Caki2 (cell line): Measurements from ENCODE around the gene PDSS2. TPM values are rescaled to one million over a fixed set of nuclear protein-coding genes. Genes with fewer than 3 reads are reported as not detected.

Experiments used
- DNase-seq: peaks from one replicate; pipeline ENCODE4 v3.0.0-alpha.2; 2015; ENCODE audit warnings: low read depth
- in situ Hi-C: cut with HindIII; loops from 2 replicates; pipeline ENCODE4 v1.10.0; 2016; ENCODE audit warnings: low sequenced_read_pairs, low pct_unique_long_range_greater_than_20kb, mixed read lengths
- total RNA-seq: library from RNA; depleted of rRNA; stranded (reverse); fragments of >200 nt; shearing (Covaris generic); gene quantifications from 2 replicates; pipeline ENCODE4 v1.2.3, GENCODE V29; 2014; ENCODE audit warnings: low replicate concordance

Gene PDSS2
- total RNA-seq, 1 experiment from 2014 or later, result 21.1 TPM

DNA sequence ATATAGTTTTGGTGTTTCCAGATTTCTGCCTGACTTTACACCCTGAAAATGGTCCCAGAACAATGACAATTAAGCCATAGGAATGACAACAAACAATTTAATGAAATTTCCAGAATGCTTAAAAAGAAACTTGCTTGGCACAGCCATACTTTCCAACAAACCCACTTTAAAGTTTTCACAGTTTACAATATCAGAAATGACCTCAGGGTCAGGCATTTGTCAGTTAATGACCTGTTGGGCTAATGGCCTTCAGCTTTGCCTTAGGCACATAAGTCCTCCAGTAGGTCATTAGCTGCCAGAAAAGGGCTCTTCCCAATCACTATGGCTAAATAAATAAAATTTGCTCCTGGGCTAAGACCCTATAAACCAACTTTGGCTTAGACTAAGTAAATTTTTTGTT is 199.4 kb downstream of the PDSS2 start:
- DNase-seq, result no peak
- in situ Hi-C loops, result no loop called here

- no peak for DNase-seq
- in situ Hi-C loops, result no loop called here
Observed at GRCh38 chr6:107248147-107248546, 211.2 kb downstream of the PDSS2 start.

DNA sequence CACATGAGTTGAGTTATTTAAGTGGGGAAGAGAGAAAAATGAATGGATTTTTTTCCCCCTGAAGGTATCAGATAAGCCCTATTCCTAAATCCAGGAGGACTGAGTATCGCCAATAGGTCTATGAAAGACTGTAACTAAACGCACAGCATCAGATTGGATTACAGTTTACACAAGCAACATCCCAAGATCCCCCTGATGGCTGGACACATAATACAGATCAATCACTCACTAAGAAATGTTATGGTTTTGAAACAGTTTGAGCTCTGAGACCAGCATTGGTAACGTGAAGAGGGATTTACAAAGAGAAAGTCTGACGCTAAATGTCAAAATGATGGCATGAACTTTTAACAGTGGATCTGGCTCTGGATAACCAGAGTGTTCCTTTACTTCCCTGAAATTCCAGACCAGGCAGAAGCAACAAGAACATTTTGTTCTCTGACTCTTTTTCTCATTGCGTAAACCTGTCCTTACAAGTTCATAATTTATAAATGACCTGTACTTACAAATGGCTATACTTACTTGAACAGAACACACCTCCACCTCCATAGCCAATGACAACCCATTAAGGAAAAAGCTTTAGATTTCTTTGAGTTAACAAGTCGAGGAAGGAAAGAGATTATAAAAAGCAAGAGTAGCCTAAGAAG is 212.3 kb downstream of the PDSS2 start:
- in situ Hi-C loops, result no loop called here
- DNase-seq, result no peak

- in situ Hi-C loops, result no loop called here
- no peak for DNase-seq
Observed at GRCh38 chr6:107246249-107246971, 213.0 kb downstream of the PDSS2 start.

GRCh38 chr6:107244742-107245480 is 214.5 kb downstream of the PDSS2 start:
- in situ Hi-C loops, result no loop called here

DNA sequence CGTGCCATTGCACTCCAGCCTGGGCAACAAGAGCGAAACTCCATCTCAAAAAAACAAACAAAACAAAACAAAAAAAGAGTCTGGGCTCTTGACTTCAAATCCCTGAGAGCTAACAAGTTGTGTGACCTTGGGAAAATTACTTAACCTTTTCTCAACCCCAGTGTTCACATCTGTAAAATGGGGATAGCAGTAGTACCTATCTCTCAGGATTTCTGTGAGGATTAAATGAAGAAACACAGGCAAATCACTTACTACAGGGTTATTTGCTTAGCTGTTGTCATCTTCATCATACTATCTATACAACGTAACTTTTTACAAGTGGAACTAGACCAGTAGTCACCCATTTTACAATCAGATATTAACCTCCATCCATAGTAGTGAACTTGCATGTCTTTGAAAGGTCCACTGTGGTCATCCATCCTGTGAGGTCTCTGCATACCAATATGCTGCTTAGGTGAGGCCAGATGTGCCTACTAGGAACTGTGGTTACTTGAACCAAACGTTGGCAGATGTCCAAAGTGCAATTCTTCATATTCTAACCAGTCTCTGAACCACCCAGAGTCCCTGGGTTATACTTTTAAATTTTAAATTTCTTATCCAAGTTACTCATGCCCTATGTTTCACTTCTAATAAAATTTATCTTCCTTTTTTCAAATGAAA is 215.2 kb downstream of the PDSS2 start:
- no peak for DNase-seq

More at GRCh38 chr6:107244742-107245480, 214.5 kb downstream of the PDSS2 start:
- DNase-seq, result no peak

GRCh38 chr6:107243471-107243870 is 215.9 kb downstream of the PDSS2 start:
- in situ Hi-C loops, result no loop called here
- DNase-seq, result no peak

More for the DNA sequence above, 215.2 kb downstream of the PDSS2 start:
- in situ Hi-C loops, result no loop called here

DNA sequence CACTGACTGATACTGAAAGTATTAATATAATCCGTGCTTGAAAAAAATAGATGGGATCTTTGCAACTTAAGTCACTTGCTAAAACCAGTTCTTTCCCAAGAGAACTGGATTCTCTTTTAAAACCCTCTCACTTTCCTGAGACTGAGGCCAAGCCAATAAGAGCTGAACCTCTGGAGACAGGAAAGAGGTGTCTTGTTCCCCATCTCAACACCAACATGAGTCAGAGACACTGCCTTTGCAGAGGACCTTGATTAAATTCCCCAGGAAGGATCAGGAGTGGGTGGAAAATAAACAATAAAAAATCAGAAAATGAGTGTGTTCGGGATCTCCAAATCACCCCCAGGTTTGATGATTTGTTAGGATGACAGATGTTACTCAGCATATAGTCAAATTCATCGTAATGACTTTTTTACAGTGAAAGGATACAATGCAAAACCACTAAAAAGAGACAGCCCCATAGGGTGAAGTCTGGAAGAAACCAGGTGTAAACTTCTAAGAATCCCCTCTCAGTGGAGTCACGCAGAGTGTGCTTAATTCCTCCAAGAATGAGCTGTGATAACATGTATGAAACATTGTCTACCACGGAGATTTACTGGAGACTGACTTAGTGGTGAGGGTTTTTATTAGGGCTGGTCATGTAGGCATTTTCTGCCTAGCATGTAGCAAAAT is 221.2 kb downstream of the PDSS2 start:
- DNase-seq, result no peak
- in situ Hi-C loops, result no loop called here

GRCh38 chr6:107235511-107235910 is 223.9 kb downstream of the PDSS2 start:
- DNase-seq, result no peak
- in situ Hi-C loops, result no loop called here

GRCh38 chr6:107235007-107235406 is 224.4 kb downstream of the PDSS2 start:
- no peak for DNase-seq
- in situ Hi-C loops, result no loop called here

DNA sequence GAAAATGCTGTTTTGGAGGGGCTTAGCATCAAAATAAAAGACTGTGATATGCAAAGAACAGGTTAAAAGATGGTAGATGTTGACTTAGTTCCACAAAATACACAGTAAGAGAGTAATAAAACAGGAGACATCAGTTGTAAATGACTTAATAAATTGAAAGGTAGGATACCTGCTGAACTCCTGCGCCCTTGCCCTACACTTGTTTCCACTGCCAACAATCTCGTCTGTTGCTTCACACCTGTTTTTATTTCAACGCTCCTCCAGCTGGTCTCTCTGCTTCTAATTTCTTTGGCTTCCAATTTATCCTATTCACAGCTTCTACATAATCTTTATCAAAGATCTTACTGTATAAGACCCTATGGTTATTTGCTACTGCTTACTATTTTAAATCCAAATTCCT is 228.1 kb downstream of the PDSS2 start:
- in situ Hi-C loops, result no loop called here
- DNase-seq, result no peak

DNA sequence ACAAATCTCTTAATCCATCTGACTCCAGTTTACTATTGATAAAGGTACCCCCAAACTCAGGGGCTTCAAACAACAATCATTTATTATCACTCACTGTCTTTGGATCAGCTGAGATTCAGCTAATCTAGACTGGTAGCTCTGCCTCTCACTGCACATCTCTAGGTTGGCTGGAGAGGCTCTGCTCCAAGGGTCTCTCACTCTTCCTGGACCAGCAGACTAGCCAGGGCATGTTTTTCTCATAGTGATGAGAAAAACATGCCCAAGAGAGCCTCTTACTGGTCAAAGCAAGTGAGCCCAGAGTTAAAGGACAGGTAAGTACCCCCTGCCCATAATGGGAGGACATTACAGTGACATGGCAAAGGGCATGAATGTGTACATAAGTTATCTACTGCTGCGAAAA is 228.9 kb downstream of the PDSS2 start:
- in situ Hi-C loops, result no loop called here

DNA sequence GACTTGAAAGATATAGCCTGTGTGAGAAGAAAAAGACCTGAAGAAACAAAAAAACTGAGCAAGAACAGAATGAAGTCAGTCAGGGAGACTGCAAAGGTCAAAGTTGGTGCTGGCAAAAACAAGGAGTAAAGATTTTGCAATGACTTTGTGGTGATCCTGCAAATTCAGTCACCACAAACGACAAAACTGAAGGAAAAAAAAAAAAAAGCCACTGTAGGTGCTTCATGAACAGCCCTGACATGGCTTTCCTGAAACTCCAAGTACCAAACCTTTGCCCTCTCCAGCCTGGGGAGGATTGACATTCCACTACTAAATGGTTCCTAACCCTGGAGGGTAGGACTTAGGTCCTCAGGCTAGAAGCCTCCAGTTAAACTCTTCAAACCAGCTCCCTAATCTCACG is 229.3 kb downstream of the PDSS2 start:
- no peak for DNase-seq
- in situ Hi-C loops, result no loop called here

More for the DNA sequence above, 228.9 kb downstream of the PDSS2 start:
- DNase-seq, result no peak

- no peak for DNase-seq
- in situ Hi-C loops, result no loop called here
Observed at GRCh38 chr6:107228754-107229153, 230.6 kb downstream of the PDSS2 start.

- no peak for DNase-seq
- in situ Hi-C loops, result no loop called here
Observed at GRCh38 chr6:107221519-107221918, 237.8 kb downstream of the PDSS2 start.

GRCh38 chr6:107219851-107220250 is 239.5 kb downstream of the PDSS2 start:
- in situ Hi-C loops, result no loop called here
- DNase-seq, result no peak

GRCh38 chr6:107218142-107218541 is 241.2 kb downstream of the PDSS2 start:
- DNase-seq, result no peak
- in situ Hi-C loops, result no loop called here

GRCh38 chr6:107217248-107217647 is 242.1 kb downstream of the PDSS2 start:
- in situ Hi-C loops, result no loop called here
- DNase-seq, result no peak
